ENCODE results near the gene TCF12.

DNA sequence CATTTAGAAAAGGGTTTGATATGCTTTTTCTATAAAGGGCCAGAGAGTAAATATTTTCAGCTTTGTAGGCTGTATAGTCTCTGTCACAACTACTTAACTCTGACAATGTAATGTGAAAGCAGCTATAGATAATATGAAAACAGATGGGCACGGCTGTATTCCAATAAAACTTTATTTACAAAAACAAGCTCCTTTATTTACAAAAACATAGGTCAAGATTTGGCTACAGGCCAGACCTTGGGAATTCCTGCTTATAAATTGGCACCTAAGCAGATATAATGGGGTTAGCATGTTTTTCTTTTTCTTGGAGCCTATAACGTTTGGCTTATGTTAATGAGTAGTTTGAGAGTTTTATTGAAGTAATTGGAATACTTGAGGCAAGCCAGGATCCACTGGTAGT lies 338.5 kb downstream of the TCF12 start:
- TF ChIP-seq EGR1 (IDR thresholded peaks at IDR 0.05), result no peak
- TF ChIP-seq RAD21 (IDR thresholded peaks at IDR 0.05; ENCODE audit: low read depth), result no peak
- TF ChIP-seq, protein P1, sequence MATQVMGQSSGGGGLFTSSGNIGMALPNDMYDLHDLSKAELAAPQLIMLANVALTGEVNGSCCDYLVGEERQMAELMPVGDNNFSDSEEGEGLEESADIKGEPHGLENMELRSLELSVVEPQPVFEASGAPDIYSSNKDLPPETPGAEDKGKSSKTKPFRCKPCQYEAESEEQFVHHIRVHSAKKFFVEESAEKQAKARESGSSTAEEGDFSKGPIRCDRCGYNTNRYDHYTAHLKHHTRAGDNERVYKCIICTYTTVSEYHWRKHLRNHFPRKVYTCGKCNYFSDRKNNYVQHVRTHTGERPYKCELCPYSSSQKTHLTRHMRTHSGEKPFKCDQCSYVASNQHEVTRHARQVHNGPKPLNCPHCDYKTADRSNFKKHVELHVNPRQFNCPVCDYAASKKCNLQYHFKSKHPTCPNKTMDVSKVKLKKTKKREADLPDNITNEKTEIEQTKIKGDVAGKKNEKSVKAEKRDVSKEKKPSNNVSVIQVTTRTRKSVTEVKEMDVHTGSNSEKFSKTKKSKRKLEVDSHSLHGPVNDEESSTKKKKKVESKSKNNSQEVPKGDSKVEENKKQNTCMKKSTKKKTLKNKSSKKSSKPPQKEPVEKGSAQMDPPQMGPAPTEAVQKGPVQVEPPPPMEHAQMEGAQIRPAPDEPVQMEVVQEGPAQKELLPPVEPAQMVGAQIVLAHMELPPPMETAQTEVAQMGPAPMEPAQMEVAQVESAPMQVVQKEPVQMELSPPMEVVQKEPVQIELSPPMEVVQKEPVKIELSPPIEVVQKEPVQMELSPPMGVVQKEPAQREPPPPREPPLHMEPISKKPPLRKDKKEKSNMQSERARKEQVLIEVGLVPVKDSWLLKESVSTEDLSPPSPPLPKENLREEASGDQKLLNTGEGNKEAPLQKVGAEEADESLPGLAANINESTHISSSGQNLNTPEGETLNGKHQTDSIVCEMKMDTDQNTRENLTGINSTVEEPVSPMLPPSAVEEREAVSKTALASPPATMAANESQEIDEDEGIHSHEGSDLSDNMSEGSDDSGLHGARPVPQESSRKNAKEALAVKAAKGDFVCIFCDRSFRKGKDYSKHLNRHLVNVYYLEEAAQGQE (IDR thresholded peaks at IDR 0.05; ENCODE audit: low read depth), result no peak
- TF ChIP-seq FOXM1 (IDR thresholded peaks at IDR 0.05; ENCODE audit: borderline replicate concordance, low read depth), result no peak
